HCT116 (cell line): ENCODE measurements around the gene LY86. TPM values are rescaled to one million over a fixed set of nuclear protein-coding genes. Genes with fewer than 3 reads are reported as not detected.

Experiments
- CEBPB ChIP-seq: IDR thresholded peaks from 2 replicates; pipeline ENCODE4 v1.6.1; 2012; ENCODE audit warnings: low read depth
- ELF1 ChIP-seq: IDR thresholded peaks from 2 replicates; pipeline ENCODE4 v1.6.1; 2012; ENCODE audit warnings: low read depth, borderline replicate concordance
- EZH2 ChIP-seq: fragments of 200-600 bp; sonication (generic); IDR thresholded peaks from 2 replicates; pipeline ENCODE4 v1.6.1; 2017; ENCODE audit warnings: antibody characterized with exemption, mixed run types
- EZH2phosphoT487 ChIP-seq: fragments of 200-600 bp; IDR thresholded peaks from 2 replicates; pipeline ENCODE4 v1.6.1; 2018; ENCODE audit warnings: antibody characterized with exemption, borderline replicate concordance
- SIN3A ChIP-seq: IDR thresholded peaks from 2 replicates; pipeline ENCODE4 v1.6.1; 2012; ENCODE audit warnings: low read depth
- YY1 ChIP-seq: IDR thresholded peaks from 2 replicates; pipeline ENCODE4 v1.6.1; 2011; ENCODE audit warnings: low read length, low read depth, moderate library complexity, mild to moderate bottlenecking; ENCODE audit not compliant: insufficient replicate concordance; ENCODE audit errors: extremely low read depth
- ZBTB33 ChIP-seq: IDR thresholded peaks from 2 replicates; pipeline ENCODE4 v1.6.1; 2011; ENCODE audit warnings: mild to moderate bottlenecking, low read length, moderate library complexity; ENCODE audit not compliant: insufficient replicate concordance; ENCODE audit errors: extremely low read depth
- ZFX ChIP-seq: fragments of 450-650 bp; IDR thresholded peaks from 2 replicates; pipeline ENCODE4 v1.6.1; 2017
- ZNF274 ChIP-seq: fragments of 200-500 bp; sonication (Bioruptor generic); IDR thresholded peaks from 2 replicates; pipeline ENCODE4 v1.6.1; 2014; ENCODE audit warnings: mild to moderate bottlenecking, low read depth, low read length, inconsistent platforms
- total RNA-seq: library from RNA; stranded (reverse); gene quantifications from one replicate; pipeline ENCODE4 v1.2.1, GENCODE V29; 2021; ENCODE audit not compliant: unreplicated experiment
- TF ChIP-seq, protein P1 (sequence below): IDR thresholded peaks from 2 replicates; pipeline ENCODE4 v1.6.1; 2012; ENCODE audit warnings: low read depth

The LY86 gene
- total RNA-seq, 1 experiment from 2014 or later, result not detected

DNA sequence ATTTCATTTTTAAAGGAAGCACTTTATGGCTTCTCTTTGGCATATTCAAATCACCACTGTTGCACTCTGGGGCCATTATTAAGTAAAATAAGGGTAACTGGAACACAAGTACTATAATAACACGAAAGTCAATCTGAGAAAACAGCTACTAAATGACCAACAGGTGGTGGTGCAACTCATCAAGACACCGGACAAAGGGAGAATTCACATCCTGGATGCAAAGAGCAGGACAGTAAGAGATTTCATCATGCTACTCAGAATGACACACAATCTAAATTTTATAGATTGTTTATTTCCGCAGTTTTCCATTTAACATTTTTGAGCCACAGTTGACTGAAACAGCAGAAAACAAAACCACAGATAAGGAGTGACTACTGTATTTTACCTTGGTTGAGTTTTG, 27.6 kb upstream of the LY86 start (continued):
- TF ChIP-seq, protein P1, sequence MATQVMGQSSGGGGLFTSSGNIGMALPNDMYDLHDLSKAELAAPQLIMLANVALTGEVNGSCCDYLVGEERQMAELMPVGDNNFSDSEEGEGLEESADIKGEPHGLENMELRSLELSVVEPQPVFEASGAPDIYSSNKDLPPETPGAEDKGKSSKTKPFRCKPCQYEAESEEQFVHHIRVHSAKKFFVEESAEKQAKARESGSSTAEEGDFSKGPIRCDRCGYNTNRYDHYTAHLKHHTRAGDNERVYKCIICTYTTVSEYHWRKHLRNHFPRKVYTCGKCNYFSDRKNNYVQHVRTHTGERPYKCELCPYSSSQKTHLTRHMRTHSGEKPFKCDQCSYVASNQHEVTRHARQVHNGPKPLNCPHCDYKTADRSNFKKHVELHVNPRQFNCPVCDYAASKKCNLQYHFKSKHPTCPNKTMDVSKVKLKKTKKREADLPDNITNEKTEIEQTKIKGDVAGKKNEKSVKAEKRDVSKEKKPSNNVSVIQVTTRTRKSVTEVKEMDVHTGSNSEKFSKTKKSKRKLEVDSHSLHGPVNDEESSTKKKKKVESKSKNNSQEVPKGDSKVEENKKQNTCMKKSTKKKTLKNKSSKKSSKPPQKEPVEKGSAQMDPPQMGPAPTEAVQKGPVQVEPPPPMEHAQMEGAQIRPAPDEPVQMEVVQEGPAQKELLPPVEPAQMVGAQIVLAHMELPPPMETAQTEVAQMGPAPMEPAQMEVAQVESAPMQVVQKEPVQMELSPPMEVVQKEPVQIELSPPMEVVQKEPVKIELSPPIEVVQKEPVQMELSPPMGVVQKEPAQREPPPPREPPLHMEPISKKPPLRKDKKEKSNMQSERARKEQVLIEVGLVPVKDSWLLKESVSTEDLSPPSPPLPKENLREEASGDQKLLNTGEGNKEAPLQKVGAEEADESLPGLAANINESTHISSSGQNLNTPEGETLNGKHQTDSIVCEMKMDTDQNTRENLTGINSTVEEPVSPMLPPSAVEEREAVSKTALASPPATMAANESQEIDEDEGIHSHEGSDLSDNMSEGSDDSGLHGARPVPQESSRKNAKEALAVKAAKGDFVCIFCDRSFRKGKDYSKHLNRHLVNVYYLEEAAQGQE, result no peak
- TF ChIP-seq ZNF274 (no peak), ELF1 (no peak), ZFX (no peak), EZH2 (no peak), ZBTB33 (no peak), CEBPB (0 out of 2 replicates have a peak, but pooled peaks have one; percentile 37), SIN3A (no peak), EZH2phosphoT487 (no peak), YY1 (no peak)
